ENCODE measurements around the gene P4HA2.
A peak's percentile ranks its signal among the peaks of the same experiment; 100 is the strongest.

Gene P4HA2

DNA sequence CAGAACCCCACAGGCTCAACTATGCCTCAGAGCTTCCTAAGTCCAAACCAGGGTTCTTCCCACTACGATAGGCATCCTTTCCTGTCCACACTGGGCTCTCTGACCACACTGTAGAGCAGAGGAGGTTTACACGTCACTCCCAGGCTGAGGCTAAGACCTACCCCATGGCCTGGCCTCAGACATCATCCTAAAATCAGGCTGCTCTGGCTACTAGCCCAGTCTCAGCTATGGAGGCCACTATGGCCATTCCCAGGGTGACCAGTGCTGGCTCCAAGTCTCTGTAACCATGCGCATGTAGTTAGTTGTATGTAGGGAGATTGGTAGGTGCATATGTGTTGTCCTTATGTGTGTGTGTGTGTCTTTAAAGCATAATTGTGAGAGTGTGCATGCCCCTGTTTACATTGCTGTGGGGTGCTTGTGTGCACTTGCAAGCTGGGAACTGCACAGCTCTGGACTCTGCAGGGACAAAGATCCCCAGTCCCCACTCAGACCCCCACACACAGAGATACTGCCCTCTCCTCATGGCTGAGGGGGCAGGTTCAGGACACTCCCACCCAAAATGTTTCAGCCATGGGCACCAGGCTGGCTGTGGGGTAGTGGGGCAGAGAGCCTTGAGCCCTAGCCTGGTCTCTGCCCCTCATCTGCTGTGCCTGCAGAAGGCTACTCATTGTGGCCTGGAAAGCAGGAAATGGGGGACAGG lies 42.1 kb upstream of the P4HA2 start:
- Histone ChIP-seq H3K27me3 (ENCODE audit: low read depth, low read length) (no peaks in the 10 kb centered on the region), H3K4me1 (ENCODE audit: control insufficient read depth in 1 of 2, insufficient read depth in 2 of 2, low read length in 2 of 2) (peaks cover 15 to 50% of the 10 kb centered on the region in 2 donors), H3K36me3 (ENCODE audit: control insufficient read depth in 1 of 2, insufficient read depth in 2 of 2, low read length in 2 of 2) (peaks cover 27 to 50% of the 10 kb centered on the region in 2 donors), H3K4me3 (ENCODE audit: low read depth in 1 of 2, low read length in 2 of 2) (no peak overlapping the region), H3K9me3 (ENCODE audit: control insufficient read depth in 1 of 2, low read length in 2 of 2) (no peaks in the 10 kb centered on the region), H3K27ac (ENCODE audit: low read length) (no peak overlapping the region)

DNA sequence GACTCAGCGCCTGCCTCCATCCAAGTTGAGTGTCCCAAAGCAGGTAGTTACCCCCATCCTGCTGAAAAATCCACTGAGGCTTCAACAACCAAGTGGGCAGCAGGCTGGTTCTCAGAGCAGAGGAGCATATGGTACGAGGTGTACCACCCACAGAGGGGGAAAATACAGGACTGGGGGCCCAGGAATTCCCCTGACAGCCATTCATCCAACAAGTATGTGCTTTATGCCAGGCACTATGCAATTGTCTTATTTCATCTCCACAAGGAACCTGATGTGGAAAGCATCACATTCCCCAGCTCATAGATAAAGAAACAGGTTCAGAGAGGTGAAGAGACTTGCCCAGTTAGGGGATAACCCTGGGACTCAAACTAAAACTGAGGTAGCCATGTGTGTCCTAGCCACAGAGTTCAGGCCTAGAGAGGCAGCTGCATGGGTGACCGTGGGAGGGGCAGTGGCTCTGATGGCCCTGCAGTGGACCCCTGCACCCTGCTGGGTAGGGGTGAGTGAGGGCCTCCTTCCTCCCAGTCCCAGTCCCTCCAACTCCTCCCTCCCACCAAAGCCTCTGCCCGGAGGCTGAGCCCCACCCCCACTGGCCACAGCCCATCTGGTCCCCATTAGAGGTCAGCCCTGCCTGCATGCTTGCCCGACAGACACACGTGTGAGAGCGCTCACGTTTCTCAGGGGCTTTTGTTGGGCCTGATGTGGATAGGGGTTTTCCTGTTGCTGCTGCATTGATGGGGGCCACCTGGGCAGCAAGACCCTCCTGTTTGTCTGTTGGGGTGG lies 41.3 kb upstream of the P4HA2 start:
- Histone ChIP-seq H3K4me1 (ENCODE audit: control insufficient read depth in 1 of 2, insufficient read depth in 2 of 2, low read length in 2 of 2) (peaks cover 18 to 57% of the 10 kb centered on the region in 2 donors), H3K4me3 (ENCODE audit: low read depth in 1 of 2, low read length in 2 of 2) (no peak overlapping the region), H3K36me3 (ENCODE audit: control insufficient read depth in 1 of 2, insufficient read depth in 2 of 2, low read length in 2 of 2) (peaks cover 27 to 50% of the 10 kb centered on the region in 2 donors), H3K27ac (ENCODE audit: low read length) (peak overlapping the region; percentile 24), H3K27me3 (ENCODE audit: low read depth, low read length) (no peaks in the 10 kb centered on the region), H3K9me3 (ENCODE audit: control insufficient read depth in 1 of 2, low read length in 2 of 2) (no peaks in the 10 kb centered on the region)

DNA sequence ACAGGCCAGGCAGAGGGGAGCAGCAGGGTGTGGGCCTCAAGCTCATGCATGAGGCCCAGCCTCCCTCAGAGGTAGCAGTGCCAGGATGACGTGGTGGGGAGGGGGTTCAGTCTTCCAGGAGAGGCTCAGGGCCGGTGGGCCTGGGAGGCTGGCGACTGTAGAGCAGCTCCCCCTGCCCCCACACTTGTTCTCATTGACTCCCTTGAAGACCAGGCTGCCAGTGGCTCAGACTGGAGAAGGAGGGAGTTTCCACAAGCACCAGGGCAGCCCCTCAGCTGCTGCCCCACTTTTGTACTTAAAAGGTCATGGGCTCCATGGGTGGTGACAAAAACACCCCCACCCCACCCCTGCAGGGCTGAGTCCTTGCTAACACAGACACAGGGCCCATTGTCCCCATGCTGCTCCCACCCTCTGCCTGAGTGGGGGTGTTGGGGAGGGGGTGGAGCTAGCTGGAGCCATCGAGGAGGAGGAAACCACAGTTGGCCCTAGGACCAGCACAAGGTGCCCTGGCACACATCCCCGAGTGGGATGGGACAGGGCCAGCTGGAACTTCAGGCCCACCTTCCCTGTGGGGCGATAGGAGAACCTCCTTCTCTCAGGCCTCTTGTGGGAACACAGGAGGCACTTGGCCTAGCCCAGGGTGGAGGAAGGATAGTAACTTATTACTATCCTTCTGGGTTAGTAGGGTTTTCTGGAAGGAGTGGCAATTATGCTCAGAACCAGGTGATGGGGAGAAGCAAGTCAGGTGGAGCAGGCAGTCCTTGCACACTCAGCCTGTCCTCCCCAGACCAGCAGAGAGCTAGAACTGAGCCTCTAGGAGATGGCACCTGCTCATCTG lies 40.5 kb upstream of the P4HA2 start:
- peak overlapping the region; percentile 36 for H3K27ac ChIP-seq (ENCODE audit: low read length)
- no peak overlapping the region for H3K4me3 ChIP-seq (ENCODE audit: low read depth in 1 of 2, low read length in 2 of 2)
- H3K4me1 ChIP-seq (ENCODE audit: control insufficient read depth in 1 of 2, insufficient read depth in 2 of 2, low read length in 2 of 2) = peaks cover 23 to 65% of the 10 kb centered on the region in 2 donors
- H3K9me3 ChIP-seq (ENCODE audit: control insufficient read depth in 1 of 2, low read length in 2 of 2) = no peaks in the 10 kb centered on the region
- no peaks in the 10 kb centered on the region for H3K27me3 ChIP-seq (ENCODE audit: low read depth, low read length)
- peaks cover 27 to 53% of the 10 kb centered on the region in 2 donors for H3K36me3 ChIP-seq (ENCODE audit: control insufficient read depth in 1 of 2, insufficient read depth in 2 of 2, low read length in 2 of 2)

DNA sequence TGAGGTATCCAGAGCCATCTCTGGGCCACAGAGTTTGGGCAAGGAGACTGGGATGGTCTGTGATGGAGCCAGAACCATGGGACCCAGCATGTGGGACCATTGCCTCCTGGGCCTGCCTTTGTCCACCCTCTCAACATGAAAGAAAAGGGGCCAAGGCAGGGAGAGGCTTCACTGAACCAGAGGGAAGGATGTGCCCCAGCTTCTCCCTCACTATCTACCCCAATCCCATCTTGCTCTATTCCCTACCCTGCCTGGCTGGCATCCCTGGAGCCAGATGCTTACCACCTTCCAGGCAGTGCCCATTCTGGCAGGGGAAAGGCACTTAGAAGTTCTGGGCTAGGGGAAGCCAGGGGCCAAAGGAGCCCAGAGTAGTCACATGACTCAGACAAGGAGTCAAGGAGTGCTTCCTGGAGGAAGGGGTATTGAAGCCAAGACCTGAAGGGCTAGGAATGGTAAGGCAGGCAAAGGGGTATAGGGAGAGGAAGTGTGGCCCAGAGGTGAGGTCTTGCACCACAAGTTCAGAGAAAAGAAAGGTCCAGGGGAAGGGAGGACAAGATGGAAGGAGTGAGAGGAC lies 39.6 kb upstream of the P4HA2 start:
- no peaks in the 10 kb centered on the region for H3K9me3 ChIP-seq (ENCODE audit: control insufficient read depth in 1 of 2, low read length in 2 of 2)
- peaks cover 25 to 66% of the 10 kb centered on the region in 2 donors for H3K4me1 ChIP-seq (ENCODE audit: control insufficient read depth in 1 of 2, insufficient read depth in 2 of 2, low read length in 2 of 2)
- H3K4me3 ChIP-seq (ENCODE audit: low read depth in 1 of 2, low read length in 2 of 2) = no peak overlapping the region
- H3K27me3 ChIP-seq (ENCODE audit: low read depth, low read length) = no peaks in the 10 kb centered on the region
- H3K36me3 ChIP-seq (ENCODE audit: control insufficient read depth in 1 of 2, insufficient read depth in 2 of 2, low read length in 2 of 2) = peaks cover 27 to 59% of the 10 kb centered on the region in 2 donors
- H3K27ac ChIP-seq (ENCODE audit: low read length) = peak overlapping the region; percentile 36

DNA sequence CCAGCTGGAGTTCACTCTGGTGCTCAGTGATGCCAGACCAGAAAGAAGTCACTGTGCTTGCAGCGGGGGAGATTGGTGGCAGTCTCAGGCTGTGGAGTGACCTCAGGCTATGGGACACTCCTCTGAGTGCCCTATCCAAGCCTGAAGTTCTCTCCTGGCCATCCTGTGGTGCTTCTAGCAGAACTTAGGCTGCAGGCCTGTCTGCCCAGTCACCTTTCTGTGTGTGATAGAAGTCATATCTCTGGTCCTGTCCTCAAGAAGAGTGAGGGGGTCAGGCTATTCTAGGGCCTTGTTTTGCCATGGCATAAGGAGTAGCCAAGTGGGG lies 39.1 kb upstream of the P4HA2 start:
- Histone ChIP-seq H3K9me3 (ENCODE audit: control insufficient read depth in 1 of 2, low read length in 2 of 2) (no peaks in the 10 kb centered on the region), H3K4me3 (ENCODE audit: low read depth in 1 of 2, low read length in 2 of 2) (no peak overlapping the region), H3K36me3 (ENCODE audit: control insufficient read depth in 1 of 2, insufficient read depth in 2 of 2, low read length in 2 of 2) (peaks cover 27 to 55% of the 10 kb centered on the region in 2 donors), H3K27ac (ENCODE audit: low read length) (no peak overlapping the region), H3K4me1 (ENCODE audit: control insufficient read depth in 1 of 2, insufficient read depth in 2 of 2, low read length in 2 of 2) (peaks cover 25 to 70% of the 10 kb centered on the region in 2 donors), H3K27me3 (ENCODE audit: low read depth, low read length) (no peaks in the 10 kb centered on the region)

DNA sequence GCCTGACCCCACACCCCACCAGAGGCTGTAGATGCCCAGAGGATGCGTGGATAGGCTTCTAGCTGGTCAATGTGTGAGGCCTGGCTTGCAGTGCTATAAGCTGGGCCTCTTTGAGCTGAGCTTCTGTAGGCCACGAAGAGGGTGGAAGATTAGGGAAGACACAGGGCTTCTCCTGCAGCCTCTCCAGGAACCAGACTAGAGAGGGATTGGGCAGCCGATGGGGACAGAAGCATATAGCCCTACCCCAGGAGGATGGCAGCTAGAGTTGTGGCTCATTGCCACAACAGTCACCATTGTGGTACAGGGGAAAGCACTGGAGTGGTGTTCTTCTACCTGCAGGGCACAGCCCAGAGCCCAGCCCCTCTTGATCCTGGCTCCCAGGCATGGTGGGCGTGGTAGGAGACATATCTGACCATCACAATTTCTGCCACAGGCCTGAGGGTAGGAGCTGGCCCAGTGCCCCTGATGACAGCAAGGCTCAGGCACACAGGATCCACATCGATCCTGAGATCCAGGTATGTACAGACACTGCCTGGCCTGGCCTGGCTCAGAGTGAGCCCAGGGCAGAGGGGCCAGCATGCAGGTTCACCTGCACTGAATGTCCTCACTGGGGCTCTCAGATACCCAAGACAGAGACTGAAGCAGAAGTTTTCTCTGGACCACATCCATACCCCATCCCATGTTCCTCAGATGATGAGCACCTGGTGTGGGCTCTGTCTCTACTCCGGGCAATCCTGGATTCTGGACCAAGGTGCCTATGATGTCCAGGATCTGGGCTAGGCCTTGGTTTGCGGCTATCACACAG lies 38.6 kb upstream of the P4HA2 start:
- peak overlapping the region in 1 of 2 donors; percentile 7 for H3K4me3 ChIP-seq (ENCODE audit: low read depth in 1 of 2, low read length in 2 of 2)
- H3K36me3 ChIP-seq (ENCODE audit: control insufficient read depth in 1 of 2, insufficient read depth in 2 of 2, low read length in 2 of 2) = peaks cover 27 to 50% of the 10 kb centered on the region in 2 donors
- no peaks in the 10 kb centered on the region for H3K27me3 ChIP-seq (ENCODE audit: low read depth, low read length)
- H3K4me1 ChIP-seq (ENCODE audit: control insufficient read depth in 1 of 2, insufficient read depth in 2 of 2, low read length in 2 of 2) = peaks cover 27 to 76% of the 10 kb centered on the region in 2 donors
- H3K27ac ChIP-seq (ENCODE audit: low read length) = peak overlapping the region; percentile 82
- no peaks in the 10 kb centered on the region for H3K9me3 ChIP-seq (ENCODE audit: control insufficient read depth in 1 of 2, low read length in 2 of 2)

DNA sequence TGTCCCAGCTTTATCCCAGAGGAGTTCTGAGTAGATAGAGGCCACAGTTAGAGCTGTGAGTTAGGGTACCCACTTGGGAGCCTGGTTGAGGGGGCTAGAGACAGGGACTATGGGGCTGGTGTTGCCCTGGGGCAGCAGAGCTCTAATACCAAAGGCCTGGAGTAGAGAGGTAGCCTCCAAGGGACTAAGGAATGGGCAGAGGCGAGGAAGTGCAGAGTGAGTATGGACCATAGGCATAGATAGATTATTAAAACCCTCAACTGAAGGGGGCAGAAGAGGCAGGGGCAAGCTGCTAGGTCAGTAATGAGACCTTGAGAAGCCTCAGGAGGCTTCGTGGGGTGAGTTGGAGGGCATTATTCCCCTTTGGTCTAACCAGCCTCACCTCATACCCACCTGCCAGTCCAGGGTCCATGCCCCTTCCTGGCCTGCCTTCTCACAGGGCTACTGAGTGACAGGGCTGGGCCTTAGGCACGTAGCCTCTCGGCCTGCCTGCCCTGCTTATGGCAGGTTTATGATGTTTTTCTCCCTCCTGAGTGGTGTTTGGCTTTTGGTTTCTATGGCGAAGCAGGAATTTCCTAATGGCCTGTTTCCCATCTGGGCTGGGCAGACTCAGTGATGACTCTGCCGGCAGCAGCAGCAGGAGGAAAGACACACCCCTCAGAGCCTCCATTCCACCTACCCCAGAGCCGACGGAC lies 37.8 kb upstream of the P4HA2 start:
- H3K27ac ChIP-seq (ENCODE audit: low read length) = peak overlapping the region; percentile 82
- H3K9me3 ChIP-seq (ENCODE audit: control insufficient read depth in 1 of 2, low read length in 2 of 2) = no peaks in the 10 kb centered on the region
- H3K4me1 ChIP-seq (ENCODE audit: control insufficient read depth in 1 of 2, insufficient read depth in 2 of 2, low read length in 2 of 2) = peaks cover 31 to 78% of the 10 kb centered on the region in 2 donors
- peak overlapping the region in 1 of 2 donors; percentile 7 for H3K4me3 ChIP-seq (ENCODE audit: low read depth in 1 of 2, low read length in 2 of 2)
- H3K27me3 ChIP-seq (ENCODE audit: low read depth, low read length) = no peaks in the 10 kb centered on the region
- peaks cover 24 to 42% of the 10 kb centered on the region in 2 donors for H3K36me3 ChIP-seq (ENCODE audit: control insufficient read depth in 1 of 2, insufficient read depth in 2 of 2, low read length in 2 of 2)

DNA sequence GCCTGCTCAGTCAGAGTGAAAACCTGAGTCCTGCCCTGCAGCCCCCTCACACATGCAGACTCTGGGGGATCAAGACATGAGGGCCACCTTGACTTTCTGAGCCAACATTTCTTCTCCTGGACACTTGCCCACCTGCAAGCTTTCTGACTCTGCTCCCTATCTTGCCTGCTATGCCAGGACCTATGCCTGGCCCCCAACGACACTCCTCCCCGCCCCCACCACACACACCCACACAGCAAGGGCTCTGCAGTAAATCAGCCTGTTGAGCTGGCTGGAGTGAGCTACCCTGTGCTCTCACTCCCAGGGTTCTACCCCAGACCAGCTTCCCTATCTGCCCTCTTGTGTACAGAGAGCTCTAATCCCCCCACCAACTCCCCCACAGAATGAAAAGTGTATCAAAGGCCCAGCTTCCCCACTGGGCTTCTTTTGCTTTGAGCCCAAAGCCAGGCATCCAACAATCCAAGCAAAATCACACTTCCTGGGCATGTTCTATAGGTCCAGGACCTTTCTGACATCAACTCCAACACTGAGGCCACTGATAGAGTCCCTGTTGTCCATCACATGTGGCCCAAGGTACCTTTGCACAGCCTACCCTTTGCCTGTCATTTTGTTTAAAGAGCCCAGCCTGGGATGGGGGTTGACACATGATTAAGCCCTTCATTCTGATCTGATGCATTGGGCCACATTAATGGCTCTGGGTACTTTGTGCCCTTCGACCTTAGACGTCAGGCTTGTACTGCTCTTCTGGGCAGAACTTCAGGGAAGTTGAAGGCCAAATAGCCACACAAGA lies 37.1 kb upstream of the P4HA2 start:
- no peaks in the 10 kb centered on the region for H3K27me3 ChIP-seq (ENCODE audit: low read depth, low read length)
- peaks cover 24 to 36% of the 10 kb centered on the region in 2 donors for H3K36me3 ChIP-seq (ENCODE audit: control insufficient read depth in 1 of 2, insufficient read depth in 2 of 2, low read length in 2 of 2)
- no peak overlapping the region for H3K4me3 ChIP-seq (ENCODE audit: low read depth in 1 of 2, low read length in 2 of 2)
- H3K4me1 ChIP-seq (ENCODE audit: control insufficient read depth in 1 of 2, insufficient read depth in 2 of 2, low read length in 2 of 2) = peaks cover 31 to 74% of the 10 kb centered on the region in 2 donors
- H3K27ac ChIP-seq (ENCODE audit: low read length) = peak overlapping the region; percentile 82
- no peaks in the 10 kb centered on the region for H3K9me3 ChIP-seq (ENCODE audit: control insufficient read depth in 1 of 2, low read length in 2 of 2)

DNA sequence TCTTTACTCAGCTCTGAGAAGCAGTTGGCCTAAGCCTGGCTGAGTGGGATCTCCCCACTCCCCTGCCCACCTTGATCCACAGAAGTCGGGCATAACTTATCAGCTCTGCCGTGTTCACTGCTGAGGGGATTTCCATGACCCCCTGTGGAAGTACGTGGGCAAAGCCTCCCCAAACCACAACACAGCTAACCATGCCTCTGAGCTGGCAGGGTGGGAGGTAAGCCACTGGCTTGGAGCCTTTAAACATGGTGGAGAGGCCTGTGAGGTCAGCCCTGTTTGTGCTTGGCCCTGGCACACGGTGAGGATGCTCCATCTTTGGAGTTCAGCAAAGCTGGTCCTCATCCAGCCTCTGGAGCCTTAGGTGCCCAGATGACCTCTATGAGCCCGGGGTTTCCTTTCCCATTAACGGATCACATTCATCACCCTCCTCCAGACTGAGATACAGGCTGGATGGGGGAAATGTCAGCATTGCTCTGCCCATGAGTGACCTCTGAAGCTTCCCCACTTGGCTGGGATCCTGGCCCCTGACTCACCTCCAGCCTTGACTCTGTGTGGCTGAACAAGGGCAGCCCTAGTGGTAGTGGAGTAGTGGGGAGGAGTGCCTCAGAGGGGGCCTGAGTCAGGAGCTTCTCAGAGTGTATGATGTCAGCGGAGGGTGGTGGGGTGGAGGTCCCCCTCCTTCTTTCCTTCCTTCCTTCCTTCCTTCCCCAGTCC lies 36.1 kb upstream of the P4HA2 start:
- H3K4me1 ChIP-seq (ENCODE audit: control insufficient read depth in 1 of 2, insufficient read depth in 2 of 2, low read length in 2 of 2) = peaks cover 31 to 63% of the 10 kb centered on the region in 2 donors

More for the DNA sequence above, 36.1 kb upstream of the P4HA2 start:
- Histone ChIP-seq H3K27ac (ENCODE audit: low read length) (peak overlapping the region; percentile 82), H3K9me3 (ENCODE audit: control insufficient read depth in 1 of 2, low read length in 2 of 2) (no peaks in the 10 kb centered on the region), H3K27me3 (ENCODE audit: low read depth, low read length) (no peaks in the 10 kb centered on the region), H3K4me3 (ENCODE audit: low read depth in 1 of 2, low read length in 2 of 2) (no peak overlapping the region), H3K36me3 (ENCODE audit: control insufficient read depth in 1 of 2, insufficient read depth in 2 of 2, low read length in 2 of 2) (peaks cover 20 to 32% of the 10 kb centered on the region in 2 donors)
